K562 (cell line): ENCODE data around the gene GPR4. TPM values are rescaled to one million over a fixed set of nuclear protein-coding genes. Genes with fewer than 3 reads are reported as not detected.

Experiments
- ATAC-seq: fragments of 200-7000 bp; cut with Tn5 transposase; 3 replicates; pipeline ENCODE4 v1.9.1; 2020; ENCODE audit warnings: moderate library complexity
- BruUV-seq: library from RNA; stranded (reverse); fragments of 400-500 nt; replicated peaks from 2 replicates; lab custom pipeline; 2021; lab: Mats Ljungman, UMichigan
- CTCF ChIA-PET: fragments of 300-600 bp; formaldehyde crosslinking; extraction: SDS; loops from one replicate; lab custom pipeline; 2021; ENCODE audit warnings: low intra/inter-chr PET ratio; lab: Yijun Ruan, JAX
- POLR2A ChIA-PET: fragments of 300-600, 350-650 bp; sonication (Branson Sonifier 250); formaldehyde crosslinking; extraction: SDS; loops from one replicate; lab custom pipeline; 2021; ENCODE audit warnings: antibody characterized with exemption, inconsistent platforms; lab: Yijun Ruan, JAX
- DNase-seq, 4 experiments: peaks; one replicate each; pipeline versions ENCODE4 v3.0.0 to v3.0.0-alpha.2; 2011 to 2018; ENCODE audit warnings: low spot score in 3 of 4, mixed read lengths in 3 of 4; ENCODE audit errors: extremely low read depth in 1 of 4
- FAIRE-seq: peaks from 2 replicates; lab custom pipeline; 2011; peaks lifted over from hg19 to GRCh38; lab: Jason Lieb, UNC
- H2AFZ ChIP-seq: 2 replicates; pipeline ENCODE4 v1.6.0; 2011; ENCODE audit warnings: low read depth, low read length, control low read depth, inconsistent platforms
- H3K27ac ChIP-seq: fragments of 200-600 bp; 3 replicates; pipeline ENCODE4 v1.8.0; 2011; ENCODE audit warnings: low read depth, mild to moderate bottlenecking, control low read depth, inconsistent platforms, low read length, moderate library complexity, mixed read lengths; ENCODE audit errors: extremely low read depth
- H3K27me3 ChIP-seq, 2 experiments: fragments of 300-600 bp in 1 of 2; 2 replicates in 1 of 2; 3 replicates in 1 of 2; pipeline versions ENCODE4 v1.6.0 to v1.8.0; 2011; ENCODE audit warnings: inconsistent platforms in 2 of 2, low read length in 2 of 2, mild to moderate bottlenecking in 1 of 2, mixed read lengths in 1 of 2, moderate library complexity in 1 of 2; ENCODE audit not compliant: control insufficient read depth in 2 of 2, insufficient read depth in 2 of 2
- H3K36me3 ChIP-seq: fragments of 300-600 bp; 3 replicates; pipeline ENCODE4 v1.8.0; 2011; ENCODE audit warnings: mild to moderate bottlenecking, low read length, inconsistent platforms; ENCODE audit not compliant: control insufficient read depth, insufficient read depth
- H3K4me1 ChIP-seq, 2 experiments: fragments of 200-600 bp in 1 of 2; replicated peaks in 1 of 2; 2 replicates in 1 of 2; 3 replicates in 1 of 2; pipeline versions ENCODE4 v1.5.1 to v1.8.0; 2011; ENCODE audit warnings: inconsistent platforms in 2 of 2, low read length in 2 of 2, mild to moderate bottlenecking in 1 of 2, mixed read lengths in 1 of 2, moderate library complexity in 1 of 2; ENCODE audit not compliant: control insufficient read depth in 2 of 2, insufficient read depth in 2 of 2
- H3K4me2 ChIP-seq: 2 replicates; pipeline ENCODE4 v1.6.1; 2011; ENCODE audit warnings: low read length, control low read depth, inconsistent platforms, mixed read lengths; ENCODE audit not compliant: insufficient read depth
- H3K4me3 ChIP-seq: fragments of 200-600 bp; sonication (generic), shearing (Covaris generic); 2 replicates; pipeline ENCODE4 v1.5.1; 2016; ENCODE audit warnings: control low read depth, inconsistent platforms
- H3K79me2 ChIP-seq: fragments of 200-600 bp; 3 replicates; pipeline ENCODE4 v1.8.0; 2011; ENCODE audit warnings: low read length, inconsistent platforms; ENCODE audit not compliant: control insufficient read depth, insufficient read depth
- H3K9ac ChIP-seq, 2 experiments: 2 replicates each; pipeline versions ENCODE4 v1.6.0 to v1.6.1; 2011; ENCODE audit warnings: low read depth in 2 of 2, low read length in 2 of 2, control low read depth in 1 of 2, inconsistent platforms in 1 of 2, mild to moderate bottlenecking in 1 of 2, mixed read lengths in 1 of 2; ENCODE audit not compliant: insufficient read depth in 1 of 2
- H3K9me1 ChIP-seq: one replicate; pipeline ENCODE4 v1.6.0; 2011; ENCODE audit warnings: inconsistent platforms, mild to moderate bottlenecking, low read length, moderate library complexity; ENCODE audit not compliant: control insufficient read depth, insufficient read depth
- H3K9me3 ChIP-seq: replicated peaks from 2 replicates; pipeline ENCODE4 v1.5.1; 2011; ENCODE audit warnings: low read depth, low read length, inconsistent platforms; ENCODE audit not compliant: control insufficient read depth, insufficient read depth
- H4K20me1 ChIP-seq: replicated peaks from 2 replicates; pipeline ENCODE4 v1.6.1; 2011; ENCODE audit warnings: low read length, inconsistent platforms, mixed read lengths; ENCODE audit not compliant: control insufficient read depth, insufficient read depth
- BRD9 ChIP-seq: fragments of 450-650 bp; IDR thresholded peaks from 2 replicates; pipeline ENCODE4 v1.6.1; 2018; ENCODE audit warnings: low read depth; ENCODE audit not compliant: partially characterized antibody
- E2F3 ChIP-seq: fragments of 250-450 bp; sonication (Bioruptor Pico); IDR thresholded peaks from 2 replicates; pipeline ENCODE4 v1.4.0; 2020; ENCODE audit warnings: mild to moderate bottlenecking
- HDGF ChIP-seq: fragments of 450-650 bp; IDR thresholded peaks from 2 replicates; pipeline ENCODE4 v1.6.1; 2016
- RHOXF2B ChIP-seq: fragments of 250-450 bp; sonication (Bioruptor Pico); conservative IDR thresholded peaks from 2 replicates; pipeline ENCODE4 v1.5.1; 2021
- THAP12 ChIP-seq: fragments of 250-450 bp; sonication (Bioruptor Pico); IDR thresholded peaks from 2 replicates; pipeline ENCODE4 v1.9.0; 2021; ENCODE audit warnings: mild to moderate bottlenecking, inconsistent platforms
- ZBTB9 ChIP-seq: fragments of 450-650 bp; formaldehyde crosslinking; IDR thresholded peaks from 2 replicates; pipeline ENCODE4 v1.4.0; 2020; ENCODE audit warnings: mild to moderate bottlenecking, moderate library complexity
- WGBS: fragments of 100-300 bp; shearing (Covaris generic); methylation state at CpG from one replicate; pipeline ENCODE4 v1.1.6; 2016; ENCODE audit warnings: low coverage, mixed read lengths; ENCODE audit not compliant: insufficient coverage; ENCODE audit errors: missing lambda C conversion rate; 5-methylcytosine and 5-hydroxymethylcytosine counted together
- in situ Hi-C: fragments of 300-500 bp; cut with MboI; formaldehyde crosslinking; loops from 4 replicates; pipeline ENCODE4 v1.15.0; 2018; ENCODE audit warnings: inconsistent platforms, mixed read lengths
- intact Hi-C: fragments of 100-400 bp; cut with micrococcal nuclease; formaldehyde crosslinking; loops from 2 replicates; pipeline ENCODE4 v1.14.2; 2022
- polyA plus RNA-seq, 8 experiments: library from polyadenylated mRNA; depleted of rRNA in 4 of 8; stranded (reverse) in 5 of 8; unstranded in 3 of 8; fragments of >200 nt; fragmentation: Nextera tagmentation in 2 of 8; fragmentation: Illumina TruSeq in 1 of 8; extraction: Ambion mirVana in 2 of 8; extraction: Trizol in 1 of 8; gene quantifications; 2 replicates each; pipeline versions ENCODE4 v1.2.1 to v1.2.3, GENCODE V29; 2011 to 2014; ENCODE audit warnings: inconsistent platforms in 1 of 8, missing spikeins in 1 of 8
- total RNA-seq, 7 experiments: library from RNA; depleted of rRNA in 6 of 7; stranded (reverse); fragments of >200 nt in 6 of 7; fragmentation: Illumina TruSeq in 2 of 7; extraction: Trizol in 2 of 7; gene quantifications; 2 replicates each; pipeline versions ENCODE4 v1.2.1 to v1.2.3, GENCODE V29; 2011 to 2021; ENCODE audit warnings: low replicate concordance in 1 of 7
- TF ChIP-seq, protein P1 (sequence below), 2 experiments: fragments of 450-650 bp; IDR thresholded peaks; 2 replicates each; pipeline ENCODE4 v1.6.1; 2016; ENCODE audit warnings: mild to moderate bottlenecking in 2 of 2, borderline replicate concordance in 1 of 2, low read depth in 1 of 2, moderate library complexity in 1 of 2
- TF ChIP-seq, protein P2 (sequence below): fragments of 250-450 bp; sonication (Bioruptor Pico); IDR thresholded peaks from 2 replicates; pipeline ENCODE4 v1.4.0; 2020; ENCODE audit warnings: mild to moderate bottlenecking, moderate library complexity

Gene GPR4
- total and polyA plus RNA-seq, 9 of the 15 experiments (the other 6 are each of a cell fraction or from before 2014, with no cell fraction given): 0.03 to 0.09 (median 0.04) TPM; not detected in 5

DNA sequence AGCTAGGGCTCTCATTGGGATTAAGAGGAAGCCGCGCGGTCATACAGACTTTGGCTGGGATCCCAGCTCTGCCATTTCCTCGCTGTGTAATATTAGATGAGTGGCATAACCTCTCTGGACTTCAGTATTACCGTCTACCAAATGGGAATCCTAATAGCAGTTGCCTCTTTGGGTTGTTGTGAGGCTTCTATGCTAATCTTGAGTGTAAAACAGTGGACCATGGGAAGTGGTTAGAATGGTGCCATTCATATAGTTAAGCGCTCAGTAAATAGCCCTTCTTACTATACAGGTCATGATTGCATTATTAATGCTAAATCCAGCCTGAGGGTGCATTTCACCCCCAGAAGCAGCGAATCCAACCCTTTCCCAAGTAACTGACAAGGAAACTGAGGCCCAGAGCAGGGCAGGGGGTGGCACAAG lies 16.8 kb downstream of the GPR4 start:
- 17% methylated on average over 7 of the region's 7 CpGs for WGBS
- TF ChIP-seq BRD9 (peak; percentile 63), HDGF (0 out of 2 replicates have a peak, but pooled peaks have one; percentile 39), E2F3 (CRISPR knock-in tag) (no peak), ZBTB9 (peak; percentile 44; the same call in 1 of the 2 replicates), THAP12 (no peak), RHOXF2B (CRISPR knock-in tag) (no peak)
- TF ChIP-seq, protein P1, sequence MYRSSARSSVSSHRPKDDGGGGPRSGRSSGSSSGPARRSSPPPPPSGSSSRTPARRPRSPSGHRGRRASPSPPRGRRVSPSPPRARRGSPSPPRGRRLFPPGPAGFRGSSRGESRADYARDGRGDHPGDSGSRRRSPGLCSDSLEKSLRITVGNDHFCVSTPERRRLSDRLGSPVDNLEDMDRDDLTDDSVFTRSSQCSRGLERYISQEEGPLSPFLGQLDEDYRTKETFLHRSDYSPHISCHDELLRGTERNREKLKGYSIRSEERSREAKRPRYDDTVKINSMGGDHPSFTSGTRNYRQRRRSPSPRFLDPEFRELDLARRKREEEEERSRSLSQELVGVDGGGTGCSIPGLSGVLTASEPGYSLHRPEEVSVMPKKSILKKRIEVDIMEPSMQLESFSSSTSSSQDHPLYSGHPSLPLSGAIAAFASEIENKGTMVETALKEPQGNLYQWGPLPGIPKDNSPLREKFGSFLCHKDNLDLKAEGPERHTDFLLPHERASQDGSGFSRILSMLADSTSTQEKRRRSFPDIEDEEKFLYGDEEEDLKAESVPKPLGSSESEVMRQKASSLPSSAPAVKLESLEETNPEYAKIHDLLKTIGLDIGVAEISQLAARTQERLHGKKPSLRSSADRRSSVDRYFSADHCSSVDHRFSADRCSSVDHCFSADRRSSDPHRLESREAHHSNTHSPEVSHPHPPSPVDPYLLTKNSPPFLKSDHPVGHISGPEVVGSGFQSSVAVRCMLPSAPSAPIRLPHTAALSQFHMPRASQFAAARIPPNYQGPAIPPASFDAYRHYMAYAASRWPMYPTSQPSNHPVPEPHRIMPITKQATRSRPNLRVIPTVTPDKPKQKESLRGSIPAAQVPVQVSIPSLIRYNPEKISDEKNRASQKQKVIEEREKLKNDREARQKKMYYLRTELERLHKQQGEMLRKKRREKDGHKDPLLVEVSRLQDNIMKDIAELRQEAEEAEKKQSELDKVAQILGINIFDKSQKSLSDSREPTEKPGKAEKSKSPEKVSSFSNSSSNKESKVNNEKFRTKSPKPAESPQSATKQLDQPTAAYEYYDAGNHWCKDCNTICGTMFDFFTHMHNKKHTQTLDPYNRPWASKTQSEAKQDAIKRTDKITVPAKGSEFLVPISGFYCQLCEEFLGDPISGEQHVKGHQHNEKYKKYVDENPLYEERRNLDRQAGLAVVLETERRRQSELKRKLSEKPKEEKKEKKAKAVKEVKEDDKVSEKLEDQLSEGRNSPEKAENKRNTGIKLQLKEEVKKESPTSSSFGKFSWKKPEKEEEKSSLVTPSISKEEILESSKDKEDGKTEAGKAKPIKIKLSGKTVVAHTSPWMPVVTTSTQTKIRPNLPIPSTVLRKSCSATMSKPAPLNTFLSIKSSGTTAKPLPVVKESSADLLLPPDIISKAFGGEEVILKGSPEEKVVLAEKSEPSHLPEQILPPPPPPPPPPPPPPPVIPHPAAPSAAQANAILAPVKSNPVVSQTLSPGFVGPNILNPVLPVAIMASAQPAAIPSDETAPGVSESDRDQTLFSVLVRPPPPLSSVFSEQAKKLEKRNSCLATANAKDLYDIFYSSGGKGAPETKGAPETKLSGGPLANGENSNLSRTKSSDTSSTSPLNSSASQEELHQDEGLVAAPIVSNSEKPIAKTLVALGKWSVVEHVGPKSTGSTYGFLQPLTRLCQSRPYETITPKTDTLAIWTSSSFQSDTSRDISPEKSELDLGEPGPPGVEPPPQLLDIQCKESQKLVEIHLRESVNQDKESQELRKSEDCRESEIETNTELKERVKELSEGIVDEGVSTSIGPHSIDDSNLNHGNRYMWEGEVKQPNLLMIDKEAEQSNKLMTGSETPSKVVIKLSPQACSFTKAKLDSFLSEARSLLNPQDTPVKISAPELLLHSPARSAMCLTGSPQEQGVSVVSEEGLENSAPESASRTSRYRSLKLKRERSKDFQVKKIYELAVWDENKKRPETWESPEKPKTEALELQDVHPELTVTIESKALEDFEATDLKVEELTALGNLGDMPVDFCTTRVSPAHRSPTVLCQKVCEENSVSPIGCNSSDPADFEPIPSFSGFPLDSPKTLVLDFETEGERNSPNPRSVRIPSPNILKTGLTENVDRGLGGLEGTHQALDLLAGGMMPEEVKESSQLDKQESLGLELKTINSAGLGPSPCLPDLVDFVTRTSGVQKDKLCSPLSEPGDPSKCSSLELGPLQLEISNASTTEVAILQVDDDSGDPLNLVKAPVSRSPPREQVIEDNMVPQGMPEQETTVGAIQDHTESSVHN (IDR thresholded peaks at IDR 0.05; ENCODE audit: borderline replicate concordance in 1 of 2, low read depth in 1 of 2): no peak
- TF ChIP-seq, protein P2, sequence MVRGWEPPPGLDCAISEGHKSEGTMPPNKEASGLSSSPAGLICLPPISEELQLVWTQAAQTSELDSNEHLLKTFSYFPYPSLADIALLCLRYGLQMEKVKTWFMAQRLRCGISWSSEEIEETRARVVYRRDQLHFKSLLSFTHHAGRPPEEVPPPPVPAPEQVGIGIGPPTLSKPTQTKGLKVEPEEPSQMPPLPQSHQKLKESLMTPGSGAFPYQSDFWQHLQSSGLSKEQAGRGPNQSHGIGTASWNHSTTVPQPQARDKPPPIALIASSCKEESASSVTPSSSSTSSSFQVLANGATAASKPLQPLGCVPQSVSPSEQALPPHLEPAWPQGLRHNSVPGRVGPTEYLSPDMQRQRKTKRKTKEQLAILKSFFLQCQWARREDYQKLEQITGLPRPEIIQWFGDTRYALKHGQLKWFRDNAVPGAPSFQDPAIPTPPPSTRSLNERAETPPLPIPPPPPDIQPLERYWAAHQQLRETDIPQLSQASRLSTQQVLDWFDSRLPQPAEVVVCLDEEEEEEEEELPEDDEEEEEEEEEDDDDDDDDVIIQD (CRISPR knock-in tag): no peak

More for the DNA sequence above, 16.8 kb downstream of the GPR4 start:
- peak overlapping the region; percentile 99 for H3K27ac ChIP-seq
- intact Hi-C loops (no loop called here), in situ Hi-C loops (no loop called here)
- peak overlapping the region; percentile 99 for H2AFZ ChIP-seq
- no peaks in the 10 kb centered on the region for H3K27me3 ChIP-seq
- H3K4me1 ChIP-seq: peaks cover 13 to 24% of the 10 kb centered on the region in 2 experiments; a peak in 4 of 5 replicates
- H4K20me1 ChIP-seq: no peaks in the 10 kb centered on the region
- FAIRE-seq (no peak), ATAC-seq (no peak), DNase-seq (no peak)
- no peaks in the 10 kb centered on the region for H3K9me3 ChIP-seq
- H3K79me2 ChIP-seq: peaks cover 32% of the 10 kb centered on the region
- peak overlapping the region; percentile 90 to 94; a peak in 3 of 4 replicates for H3K9ac ChIP-seq
- ChIA-PET POLR2A (interaction anchor here (0.6 to 1.9 kb wide), 2 partner anchors 57 to 86 kb away, joined by 3 to 7 read pairs; no protein-coding TSS in a partner anchor), CTCF (interaction anchor here (0.6 kb wide), 1 partner anchor 61 kb away, joined by 3 read pairs; no protein-coding TSS in a partner anchor)
- H3K36me3 ChIP-seq: peaks cover 8% of the 10 kb centered on the region; the same call in 1 of the 3 replicates
- peak overlapping the region; percentile 68 for H3K4me3 ChIP-seq
- H3K4me2 ChIP-seq: peak overlapping the region; percentile 97
- BruUV-seq: TSS peak; percentile 95
- H3K9me1 ChIP-seq: no peaks in the 10 kb centered on the region
